WTC11 (cell line): ENCODE measurements around the gene CELF2. TPM values are rescaled to one million over a fixed set of nuclear protein-coding genes. Genes with fewer than 3 reads are reported as not detected.

Source experiments
- ATAC-seq: fragments of 200-7000 bp; cut with Tn5 transposase; 2 replicates; pipeline ENCODE4 v1.10.0; 2021; ENCODE audit warnings: mild to moderate bottlenecking, moderate library complexity
- CTCF ChIA-PET: fragments of 300-600 bp; sonication (Branson Sonifier 250); formaldehyde crosslinking; loops from one replicate; lab custom pipeline; 2021; ENCODE audit warnings: antibody characterized with exemption; lab: Charles Lee
- POLR2A ChIA-PET: fragments of 350-600 bp; sonication (Branson Sonifier 250); formaldehyde crosslinking; loops from one replicate; lab custom pipeline; 2021; ENCODE audit warnings: antibody characterized with exemption; lab: Charles Lee
- DNase-seq: peaks from one replicate; pipeline ENCODE4 v3.0.0; 2021; ENCODE audit warnings: low spot score
- H3K27ac Mint-ChIP-seq: 2 replicates; pipeline ENCODE4 v1.8.0; 2021; ENCODE audit warnings: mixed read lengths
- H3K27me3 Mint-ChIP-seq: 2 replicates; pipeline ENCODE4 v1.8.0; 2021; ENCODE audit warnings: low read depth, mild to moderate bottlenecking, moderate library complexity, mixed read lengths
- H3K36me3 Mint-ChIP-seq: 2 replicates; pipeline ENCODE4 v1.8.0; 2021; ENCODE audit warnings: mixed read lengths
- H3K4me1 Mint-ChIP-seq: 2 replicates; pipeline ENCODE4 v1.8.0; 2022; ENCODE audit warnings: mixed read lengths
- H3K4me3 Mint-ChIP-seq: 2 replicates; pipeline ENCODE4 v1.8.0; 2021; ENCODE audit warnings: mild to moderate bottlenecking, moderate library complexity, mixed read lengths
- H3K9me3 Mint-ChIP-seq: 2 replicates; pipeline ENCODE4 v1.8.0; 2021; ENCODE audit warnings: mixed read lengths
- ATF1 ChIP-seq: sonication (generic); formaldehyde crosslinking; IDR thresholded peaks from 2 replicates; pipeline ENCODE4 v1.8.1; 2023; ENCODE audit warnings: mild to moderate bottlenecking, moderate library complexity, missing genetic modification reagents
- CBFB ChIP-seq: sonication (generic); formaldehyde crosslinking; IDR thresholded peaks from 2 replicates; pipeline ENCODE4 v1.8.1; 2022; ENCODE audit warnings: mild to moderate bottlenecking, low read depth, missing genetic modification reagents
- CREM ChIP-seq: sonication (generic); formaldehyde crosslinking; IDR thresholded peaks from 2 replicates; pipeline ENCODE4 v1.8.1; 2022; ENCODE audit warnings: mild to moderate bottlenecking, missing genetic modification reagents, moderate library complexity
- EMX1 ChIP-seq: fragments of 250-450 bp; sonication (Bioruptor Pico); IDR thresholded peaks from 2 replicates; pipeline ENCODE4 v1.8.0; 2021; ENCODE audit warnings: mild to moderate bottlenecking
- ESRRA ChIP-seq: sonication (generic); formaldehyde crosslinking; IDR thresholded peaks from 2 replicates; pipeline ENCODE4 v1.8.1; 2022; ENCODE audit warnings: mild to moderate bottlenecking, missing genetic modification reagents, borderline replicate concordance
- FOXK1 ChIP-seq: sonication (generic); formaldehyde crosslinking; IDR thresholded peaks from 2 replicates; pipeline ENCODE4 v1.8.0; 2022; ENCODE audit warnings: mild to moderate bottlenecking, moderate library complexity, missing genetic modification reagents
- IRF2 ChIP-seq: sonication (generic); formaldehyde crosslinking; IDR thresholded peaks from 2 replicates; pipeline ENCODE4 v1.8.0; 2022; ENCODE audit warnings: low read depth, missing genetic modification reagents, borderline replicate concordance
- KAT7 ChIP-seq: sonication (generic); formaldehyde crosslinking; IDR thresholded peaks from 2 replicates; pipeline ENCODE4 v1.8.1; 2023; ENCODE audit warnings: missing genetic modification reagents, mild to moderate bottlenecking, borderline replicate concordance
- NFATC4 ChIP-seq: fragments of 250-450 bp; sonication (Bioruptor Pico); IDR thresholded peaks from 2 replicates; pipeline ENCODE4 v1.9.0; 2021; ENCODE audit warnings: mild to moderate bottlenecking
- NR1H2 ChIP-seq: sonication (generic); formaldehyde crosslinking; IDR thresholded peaks from 2 replicates; pipeline ENCODE4 v1.9.0; 2021; ENCODE audit warnings: mild to moderate bottlenecking, moderate library complexity, missing genetic modification reagents
- PRRX2 ChIP-seq: fragments of 250-450 bp; sonication (Bioruptor Pico); IDR thresholded peaks from 2 replicates; pipeline ENCODE4 v1.8.0; 2021; ENCODE audit warnings: mild to moderate bottlenecking
- TEAD1 ChIP-seq: sonication (generic); formaldehyde crosslinking; IDR thresholded peaks from 2 replicates; pipeline ENCODE4 v1.8.0; 2022; ENCODE audit warnings: mild to moderate bottlenecking, missing genetic modification reagents
- ZBTB21 ChIP-seq: sonication (generic); formaldehyde crosslinking; IDR thresholded peaks from 2 replicates; pipeline ENCODE4 v1.8.1; 2023; ENCODE audit warnings: mild to moderate bottlenecking, missing genetic modification reagents, borderline replicate concordance
- ZNF138 ChIP-seq: sonication (generic); formaldehyde crosslinking; conservative IDR thresholded peaks from 2 replicates; pipeline ENCODE4 v1.8.1; 2022; ENCODE audit warnings: mild to moderate bottlenecking, moderate library complexity, missing genetic modification reagents
- ZNF317 ChIP-seq: sonication (generic); formaldehyde crosslinking; IDR thresholded peaks from 2 replicates; pipeline ENCODE4 v1.8.1; 2023; ENCODE audit warnings: low read depth, mild to moderate bottlenecking, moderate library complexity, missing genetic modification reagents, borderline replicate concordance
- ZNF416 ChIP-seq: fragments of 250-450 bp; sonication (Bioruptor Pico); IDR thresholded peaks from 2 replicates; pipeline ENCODE4 v1.9.0; 2021; ENCODE audit warnings: mild to moderate bottlenecking, inconsistent platforms
- ZNF423 ChIP-seq: fragments of 250-450 bp; sonication (Bioruptor Pico); IDR thresholded peaks from 2 replicates; pipeline ENCODE4 v2.1.2; 2022; ENCODE audit warnings: mild to moderate bottlenecking, moderate library complexity
- ZNF671 ChIP-seq: fragments of 250-450 bp; sonication (Bioruptor Pico); IDR thresholded peaks from 2 replicates; pipeline ENCODE4 v1.8.0; 2021; ENCODE audit warnings: mild to moderate bottlenecking
- total RNA-seq: library from RNA; stranded (reverse); gene quantifications from 3 replicates; pipeline ENCODE4 v1.2.3, GENCODE V29; 2021
- TF ChIP-seq, protein P1 (sequence below): fragments of 250-450 bp; sonication (Bioruptor Pico); IDR thresholded peaks from 2 replicates; pipeline ENCODE4 v1.9.0; 2021; ENCODE audit warnings: mild to moderate bottlenecking
- TF ChIP-seq, protein P2 (sequence below): sonication (generic); formaldehyde crosslinking; IDR thresholded peaks from 2 replicates; pipeline ENCODE4 v1.8.0; 2023; ENCODE audit warnings: missing genetic modification reagents, mild to moderate bottlenecking, borderline replicate concordance
- TF ChIP-seq, protein P3 (sequence below): fragments of 250-450 bp; sonication (Bioruptor Pico); IDR thresholded peaks from 2 replicates; pipeline ENCODE4 v2.1.2; 2022; ENCODE audit warnings: mild to moderate bottlenecking, moderate library complexity
- TF ChIP-seq, protein P4 (sequence below): sonication (generic); formaldehyde crosslinking; conservative IDR thresholded peaks from 2 replicates; pipeline ENCODE4 v1.8.1; 2022; ENCODE audit warnings: mild to moderate bottlenecking, missing genetic modification reagents
- TF ChIP-seq, protein P5 (sequence below): fragments of 250-450 bp; sonication (Bioruptor Pico); IDR thresholded peaks from 2 replicates; pipeline ENCODE4 v1.9.0; 2021; ENCODE audit warnings: mild to moderate bottlenecking

CELF2 gene
- total RNA-seq, 1 experiment from 2014 or later, result 24.6 TPM

DNA sequence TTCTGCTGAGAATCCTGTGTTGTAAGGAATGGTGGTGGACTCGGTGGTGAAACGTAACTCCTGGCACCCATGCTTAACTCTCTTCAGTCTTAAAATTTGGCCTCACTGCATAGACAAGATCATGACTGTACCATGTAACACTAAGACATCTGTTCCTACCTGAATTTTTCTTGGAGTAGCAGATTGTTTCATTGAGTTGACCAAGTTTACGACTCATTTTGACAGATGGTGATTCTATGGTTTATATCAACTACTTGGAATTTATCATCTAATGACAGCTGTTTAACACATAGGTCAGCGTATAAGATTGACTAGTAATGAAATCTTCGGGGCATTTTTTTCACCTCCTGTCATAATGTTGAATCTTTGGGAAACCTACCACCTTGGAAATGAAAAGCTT is 184.2 kb downstream of the CELF2 start (continued):
- TF ChIP-seq NFATC4 (CRISPR knock-in tag), result no peak
- TF ChIP-seq ZBTB21 (CRISPR knock-in tag), result no peak
- no peak for TF ChIP-seq ZNF317 (CRISPR knock-in tag)
- TF ChIP-seq, protein P1, sequence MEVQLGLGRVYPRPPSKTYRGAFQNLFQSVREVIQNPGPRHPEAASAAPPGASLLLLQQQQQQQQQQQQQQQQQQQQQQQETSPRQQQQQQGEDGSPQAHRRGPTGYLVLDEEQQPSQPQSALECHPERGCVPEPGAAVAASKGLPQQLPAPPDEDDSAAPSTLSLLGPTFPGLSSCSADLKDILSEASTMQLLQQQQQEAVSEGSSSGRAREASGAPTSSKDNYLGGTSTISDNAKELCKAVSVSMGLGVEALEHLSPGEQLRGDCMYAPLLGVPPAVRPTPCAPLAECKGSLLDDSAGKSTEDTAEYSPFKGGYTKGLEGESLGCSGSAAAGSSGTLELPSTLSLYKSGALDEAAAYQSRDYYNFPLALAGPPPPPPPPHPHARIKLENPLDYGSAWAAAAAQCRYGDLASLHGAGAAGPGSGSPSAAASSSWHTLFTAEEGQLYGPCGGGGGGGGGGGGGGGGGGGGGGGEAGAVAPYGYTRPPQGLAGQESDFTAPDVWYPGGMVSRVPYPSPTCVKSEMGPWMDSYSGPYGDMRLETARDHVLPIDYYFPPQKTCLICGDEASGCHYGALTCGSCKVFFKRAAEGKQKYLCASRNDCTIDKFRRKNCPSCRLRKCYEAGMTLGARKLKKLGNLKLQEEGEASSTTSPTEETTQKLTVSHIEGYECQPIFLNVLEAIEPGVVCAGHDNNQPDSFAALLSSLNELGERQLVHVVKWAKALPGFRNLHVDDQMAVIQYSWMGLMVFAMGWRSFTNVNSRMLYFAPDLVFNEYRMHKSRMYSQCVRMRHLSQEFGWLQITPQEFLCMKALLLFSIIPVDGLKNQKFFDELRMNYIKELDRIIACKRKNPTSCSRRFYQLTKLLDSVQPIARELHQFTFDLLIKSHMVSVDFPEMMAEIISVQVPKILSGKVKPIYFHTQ (CRISPR knock-in tag), result no peak
- no peak for TF ChIP-seq PRRX2 (CRISPR knock-in tag)
- TF ChIP-seq, protein P2, sequence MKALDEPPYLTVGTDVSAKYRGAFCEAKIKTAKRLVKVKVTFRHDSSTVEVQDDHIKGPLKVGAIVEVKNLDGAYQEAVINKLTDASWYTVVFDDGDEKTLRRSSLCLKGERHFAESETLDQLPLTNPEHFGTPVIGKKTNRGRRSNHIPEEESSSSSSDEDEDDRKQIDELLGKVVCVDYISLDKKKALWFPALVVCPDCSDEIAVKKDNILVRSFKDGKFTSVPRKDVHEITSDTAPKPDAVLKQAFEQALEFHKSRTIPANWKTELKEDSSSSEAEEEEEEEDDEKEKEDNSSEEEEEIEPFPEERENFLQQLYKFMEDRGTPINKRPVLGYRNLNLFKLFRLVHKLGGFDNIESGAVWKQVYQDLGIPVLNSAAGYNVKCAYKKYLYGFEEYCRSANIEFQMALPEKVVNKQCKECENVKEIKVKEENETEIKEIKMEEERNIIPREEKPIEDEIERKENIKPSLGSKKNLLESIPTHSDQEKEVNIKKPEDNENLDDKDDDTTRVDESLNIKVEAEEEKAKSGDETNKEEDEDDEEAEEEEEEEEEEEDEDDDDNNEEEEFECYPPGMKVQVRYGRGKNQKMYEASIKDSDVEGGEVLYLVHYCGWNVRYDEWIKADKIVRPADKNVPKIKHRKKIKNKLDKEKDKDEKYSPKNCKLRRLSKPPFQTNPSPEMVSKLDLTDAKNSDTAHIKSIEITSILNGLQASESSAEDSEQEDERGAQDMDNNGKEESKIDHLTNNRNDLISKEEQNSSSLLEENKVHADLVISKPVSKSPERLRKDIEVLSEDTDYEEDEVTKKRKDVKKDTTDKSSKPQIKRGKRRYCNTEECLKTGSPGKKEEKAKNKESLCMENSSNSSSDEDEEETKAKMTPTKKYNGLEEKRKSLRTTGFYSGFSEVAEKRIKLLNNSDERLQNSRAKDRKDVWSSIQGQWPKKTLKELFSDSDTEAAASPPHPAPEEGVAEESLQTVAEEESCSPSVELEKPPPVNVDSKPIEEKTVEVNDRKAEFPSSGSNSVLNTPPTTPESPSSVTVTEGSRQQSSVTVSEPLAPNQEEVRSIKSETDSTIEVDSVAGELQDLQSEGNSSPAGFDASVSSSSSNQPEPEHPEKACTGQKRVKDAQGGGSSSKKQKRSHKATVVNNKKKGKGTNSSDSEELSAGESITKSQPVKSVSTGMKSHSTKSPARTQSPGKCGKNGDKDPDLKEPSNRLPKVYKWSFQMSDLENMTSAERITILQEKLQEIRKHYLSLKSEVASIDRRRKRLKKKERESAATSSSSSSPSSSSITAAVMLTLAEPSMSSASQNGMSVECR (CRISPR knock-in tag), result no peak
- no peak for TF ChIP-seq ZNF416 (CRISPR knock-in tag)

DNA sequence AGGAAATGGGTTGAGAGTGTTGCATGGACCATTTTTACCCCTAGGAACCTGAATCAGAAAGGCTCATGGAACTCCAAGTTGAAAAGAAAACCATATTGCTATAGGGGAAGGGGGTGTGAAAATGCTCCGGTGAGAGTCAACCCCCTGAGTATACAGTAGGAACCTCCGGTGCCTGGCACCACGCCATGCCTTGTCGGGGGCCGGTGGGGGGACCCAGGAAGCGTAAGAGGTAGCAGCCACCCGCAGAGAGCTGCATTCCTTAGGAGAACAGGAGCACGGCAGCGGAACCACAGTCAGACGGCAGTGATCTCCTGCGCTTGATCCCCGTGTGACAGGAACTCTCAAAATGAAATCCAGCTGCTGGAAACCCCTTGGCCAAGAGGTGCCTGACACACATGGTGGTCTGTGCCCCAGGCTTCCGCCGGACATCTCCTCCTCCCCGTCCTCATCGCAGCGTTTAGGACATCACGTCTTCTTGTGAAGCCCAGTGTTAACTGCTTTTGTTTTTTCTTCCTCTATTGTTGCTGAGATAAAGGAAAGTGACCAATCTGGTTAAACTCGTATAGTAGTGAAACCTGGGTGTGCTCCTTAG is 186.8 kb downstream of the CELF2 start:
- DNase-seq, result peak; percentile 35
- POLR2A ChIA-PET, result no interaction called here

DNA sequence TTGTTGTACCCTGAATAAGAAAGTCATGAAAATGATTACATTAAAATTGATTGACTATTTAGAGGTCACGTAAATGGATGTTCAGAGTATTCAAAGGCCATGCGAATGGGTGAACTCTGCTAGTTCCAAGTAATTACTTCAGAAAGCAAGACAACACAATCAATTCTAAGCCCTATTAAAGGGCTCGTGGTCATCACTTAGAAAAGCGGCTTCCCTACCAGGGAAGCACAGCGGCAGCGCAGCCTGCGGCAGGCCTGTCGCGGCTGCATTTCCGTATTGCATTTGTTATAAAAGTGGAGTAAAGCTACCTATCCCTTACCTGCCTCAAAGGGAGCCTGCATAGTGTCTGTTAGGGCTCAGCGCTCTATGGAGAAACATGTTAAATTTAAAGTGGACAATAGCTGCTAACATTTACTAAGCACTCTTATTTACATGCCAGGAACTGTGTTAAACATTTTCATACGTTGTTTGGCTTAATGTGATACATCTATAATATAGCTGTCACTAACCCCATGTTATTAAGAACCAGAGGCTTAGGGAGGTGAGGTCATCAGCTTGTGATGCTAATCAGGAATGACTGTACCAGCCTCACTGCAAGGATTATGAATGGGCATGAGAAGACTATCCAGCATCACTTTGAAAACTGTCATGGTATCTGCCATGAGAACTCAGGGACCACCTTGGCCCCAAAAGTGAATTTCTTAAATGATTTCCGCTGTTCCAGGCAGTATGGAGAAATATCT is 187.5 kb downstream of the CELF2 start:
- Mint-ChIP-seq H3K4me3 (no peak overlapping the region), H3K4me1 (peaks cover 47% of the 10 kb centered on the region), H3K9me3 (peaks cover 7% of the 10 kb centered on the region), H3K27ac (0 out of 2 replicates have a peak overlapping the region, but pooled peaks have one; percentile 13), H3K27me3 (no peaks in the 10 kb centered on the region), H3K36me3 (peaks cover 10% of the 10 kb centered on the region)
- ATAC-seq, result no peak
- DNase-seq, result no peak
- CTCF ChIA-PET, result interaction anchor here (1.3 kb wide), 1 partner anchor 65 kb away, joined by 4 read pairs; no protein-coding TSS in a partner anchor
- POLR2A ChIA-PET, result no interaction called here
- TF ChIP-seq, protein P3, sequence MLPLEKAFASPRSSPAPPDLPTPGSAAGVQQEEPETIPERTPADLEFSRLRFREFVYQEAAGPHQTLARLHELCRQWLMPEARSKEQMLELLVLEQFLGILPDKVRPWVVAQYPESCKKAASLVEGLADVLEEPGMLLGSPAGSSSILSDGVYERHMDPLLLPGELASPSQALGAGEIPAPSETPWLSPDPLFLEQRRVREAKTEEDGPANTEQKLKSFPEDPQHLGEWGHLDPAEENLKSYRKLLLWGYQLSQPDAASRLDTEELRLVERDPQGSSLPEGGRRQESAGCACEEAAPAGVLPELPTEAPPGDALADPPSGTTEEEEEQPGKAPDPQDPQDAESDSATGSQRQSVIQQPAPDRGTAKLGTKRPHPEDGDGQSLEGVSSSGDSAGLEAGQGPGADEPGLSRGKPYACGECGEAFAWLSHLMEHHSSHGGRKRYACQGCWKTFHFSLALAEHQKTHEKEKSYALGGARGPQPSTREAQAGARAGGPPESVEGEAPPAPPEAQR, result no peak
- TF ChIP-seq CBFB, result no peak
- TF ChIP-seq, protein P4, sequence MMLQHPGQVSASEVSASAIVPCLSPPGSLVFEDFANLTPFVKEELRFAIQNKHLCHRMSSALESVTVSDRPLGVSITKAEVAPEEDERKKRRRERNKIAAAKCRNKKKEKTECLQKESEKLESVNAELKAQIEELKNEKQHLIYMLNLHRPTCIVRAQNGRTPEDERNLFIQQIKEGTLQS (CRISPR knock-in tag), result no peak
- TF ChIP-seq ZNF138 (CRISPR knock-in tag), result no peak
- no peak for TF ChIP-seq KAT7 (CRISPR knock-in tag)
- TF ChIP-seq CREM (CRISPR knock-in tag), result no peak
- no peak for TF ChIP-seq NR1H2
- TF ChIP-seq, protein P5, sequence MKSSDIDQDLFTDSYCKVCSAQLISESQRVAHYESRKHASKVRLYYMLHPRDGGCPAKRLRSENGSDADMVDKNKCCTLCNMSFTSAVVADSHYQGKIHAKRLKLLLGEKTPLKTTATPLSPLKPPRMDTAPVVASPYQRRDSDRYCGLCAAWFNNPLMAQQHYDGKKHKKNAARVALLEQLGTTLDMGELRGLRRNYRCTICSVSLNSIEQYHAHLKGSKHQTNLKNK, result no peak
- no peak for TF ChIP-seq ZNF671 (CRISPR knock-in tag)
- no peak for TF ChIP-seq IRF2
- TF ChIP-seq FOXK1, result no peak
- no peak for TF ChIP-seq EMX1 (CRISPR knock-in tag)
- TF ChIP-seq ATF1 (CRISPR knock-in tag), result no peak
- no peak for TF ChIP-seq TEAD1 (CRISPR knock-in tag)
- TF ChIP-seq ESRRA, result no peak

More for the DNA sequence above, 186.8 kb downstream of the CELF2 start:
- CTCF ChIA-PET, result interaction anchor here (1.3 kb wide), 1 partner anchor 66 kb away, joined by 4 read pairs; no protein-coding TSS in a partner anchor
- Mint-ChIP-seq H3K9me3 (peaks cover 7% of the 10 kb centered on the region), H3K36me3 (peaks cover 10% of the 10 kb centered on the region), H3K4me1 (peaks cover 45% of the 10 kb centered on the region), H3K27ac (no peak overlapping the region), H3K27me3 (no peaks in the 10 kb centered on the region), H3K4me3 (no peak overlapping the region)
- TF ChIP-seq ZNF423 (peak; percentile 27; the same call in 1 of the 2 replicates), FOXK1 (no peak)
- peak; percentile 70 for ATAC-seq
